Liver (tissue), 3 donors: Measurements from ENCODE around the gene LRRC55.

Experiments used
- CTCF ChIP-seq: fragments of 150-350 bp; IDR thresholded peaks from 2 replicates; pipeline ENCODE4 v1.5.1; 2017; ENCODE audit warnings: improper control_type of control experiment, low read depth, low read length; ENCODE audit not compliant: missing input control
- NR2F2 ChIP-seq: IDR thresholded peaks from 2 replicates; pipeline ENCODE4 v1.6.1; 2016; ENCODE audit warnings: antibody characterized with exemption
- REST ChIP-seq: IDR thresholded peaks from 2 replicates; pipeline ENCODE4 v1.6.1; 2016; ENCODE audit warnings: antibody characterized with exemption, mild to moderate bottlenecking
- RXRA ChIP-seq, 2 donors: IDR thresholded peaks; 2 replicates each; pipeline ENCODE4 v1.6.1; 2017 to 2018; ENCODE audit warnings: antibody characterized with exemption in 2 of 2, mild to moderate bottlenecking in 1 of 2
- SP1 ChIP-seq: IDR thresholded peaks from 2 replicates; pipeline ENCODE4 v1.6.1; 2018; ENCODE audit warnings: antibody characterized with exemption, mild to moderate bottlenecking
- TAF1 ChIP-seq: conservative IDR thresholded peaks from 2 replicates; pipeline ENCODE4 v1.6.1; 2016; ENCODE audit warnings: antibody characterized with exemption, mild to moderate bottlenecking
- YY1 ChIP-seq: IDR thresholded peaks from 2 replicates; pipeline ENCODE4 v1.6.1; 2016; ENCODE audit warnings: antibody characterized with exemption, mild to moderate bottlenecking
- donor health status: healthy.
- donor health status: healthy.

- no peak for TF ChIP-seq YY1
- no peak for TF ChIP-seq CTCF
- no peak for TF ChIP-seq REST
- no peak for TF ChIP-seq RXRA (IDR thresholded peaks at IDR 0.05)
- TF ChIP-seq NR2F2, result peak; percentile 41
- TF ChIP-seq TAF1, result no peak
- TF ChIP-seq SP1, result no peak
Measured at GRCh38 chr11:57222239-57222638, 40.5 kb downstream of the LRRC55 start.
